T-helper 2 cell treated with Interferon-gamma antibody and Interleukin-4, amounts not matched to agents 5 μg/mL and 100 μg/mL, for 36 hours (primary cell): ENCODE data around the gene APOC3.
"Not testable (repeated sequence)": the region's sequence is repeated elsewhere in the genome, so short reads cannot be mapped to it uniquely, and the experiment has no call there.

Source experiments
- DNase-seq: peaks from one replicate; pipeline ENCODE4 v3.0.0; 2021; ENCODE audit warnings: low spot score
- H3K27ac Mint-ChIP-seq: one replicate; pipeline ENCODE4 v1.8.0; 2021; ENCODE audit warnings: mild to moderate bottlenecking, mixed read lengths
- H3K27me3 Mint-ChIP-seq: one replicate; pipeline ENCODE4 v1.8.0; 2021; ENCODE audit warnings: low read depth, mixed read lengths
- H3K36me3 Mint-ChIP-seq: one replicate; pipeline ENCODE4 v1.8.0; 2021; ENCODE audit warnings: low read depth, mixed read lengths
- H3K4me1 Mint-ChIP-seq: one replicate; pipeline ENCODE4 v1.8.0; 2021; ENCODE audit warnings: low read depth, mixed read lengths
- H3K4me3 Mint-ChIP-seq: one replicate; pipeline ENCODE4 v1.8.0; 2022; ENCODE audit warnings: mild to moderate bottlenecking, moderate library complexity, mixed read lengths
- H3K9me3 Mint-ChIP-seq: one replicate; pipeline ENCODE4 v1.8.0; 2021; ENCODE audit warnings: mixed read lengths

APOC3 gene

GRCh38 chr11:116831790-116832349 lies 2.2 kb downstream of the APOC3 start:
- H3K4me3 Mint-ChIP-seq: no peak overlapping the region
- no peak overlapping the region for H3K27ac Mint-ChIP-seq
- no peak for DNase-seq
- H3K36me3 Mint-ChIP-seq: no peaks in the 10 kb centered on the region
- peaks cover 3% of the 10 kb centered on the region for H3K27me3 Mint-ChIP-seq
- peaks cover 8% of the 10 kb centered on the region for H3K4me1 Mint-ChIP-seq
- H3K9me3 Mint-ChIP-seq: no peaks in the 10 kb centered on the region

GRCh38 chr11:116832350-116833290 lies 2.9 kb downstream of the APOC3 start:
- no peak overlapping the region for H3K27ac Mint-ChIP-seq
- H3K9me3 Mint-ChIP-seq: no peaks in the 10 kb centered on the region
- H3K36me3 Mint-ChIP-seq: no peaks in the 10 kb centered on the region
- peaks cover 8% of the 10 kb centered on the region for H3K4me1 Mint-ChIP-seq
- no peak for DNase-seq
- peaks cover 3% of the 10 kb centered on the region for H3K27me3 Mint-ChIP-seq
- no peak overlapping the region for H3K4me3 Mint-ChIP-seq

- Mint-ChIP-seq H3K4me1 (peaks cover 11% of the 10 kb centered on the region), H3K27me3 (peaks cover 3% of the 10 kb centered on the region), H3K27ac (no peak overlapping the region), H3K9me3 (no peaks in the 10 kb centered on the region), H3K4me3 (no peak overlapping the region), H3K36me3 (no peaks in the 10 kb centered on the region)
- DNase-seq: no peak
Observed at GRCh38 chr11:116833491-116833815, 3.7 kb downstream of the APOC3 start.

GRCh38 chr11:116833816-116834534 lies 4.3 kb downstream of the APOC3 start:
- H3K36me3 Mint-ChIP-seq: no peaks in the 10 kb centered on the region
- no peak overlapping the region for H3K4me3 Mint-ChIP-seq
- peaks cover 12% of the 10 kb centered on the region for H3K4me1 Mint-ChIP-seq
- no peak overlapping the region for H3K27ac Mint-ChIP-seq
- no peak for DNase-seq
- H3K9me3 Mint-ChIP-seq: no peaks in the 10 kb centered on the region
- peaks cover 3% of the 10 kb centered on the region for H3K27me3 Mint-ChIP-seq

GRCh38 chr11:116834535-116835041 lies 4.9 kb downstream of the APOC3 start:
- not testable (repeated sequence) for DNase-seq, H3K9me3 Mint-ChIP-seq, H3K27me3 Mint-ChIP-seq, H3K36me3 Mint-ChIP-seq
- Mint-ChIP-seq H3K4me1 (peaks cover 13% of the 10 kb centered on the region), H3K4me3 (peak overlapping the region; percentile 48), H3K27ac (peak overlapping the region; percentile 55)

GRCh38 chr11:116835042-116835772 lies 5.5 kb downstream of the APOC3 start:
- peaks cover 3% of the 10 kb centered on the region for H3K27me3 Mint-ChIP-seq
- H3K27ac Mint-ChIP-seq: peak overlapping the region; percentile 55
- no peaks in the 10 kb centered on the region for H3K9me3 Mint-ChIP-seq
- H3K4me1 Mint-ChIP-seq: peaks cover 14% of the 10 kb centered on the region
- H3K36me3 Mint-ChIP-seq: no peaks in the 10 kb centered on the region
- no peak for DNase-seq
- H3K4me3 Mint-ChIP-seq: peak overlapping the region; percentile 71

GRCh38 chr11:116835791-116836631 lies 6.3 kb downstream of the APOC3 start:
- Mint-ChIP-seq H3K27me3 (peaks cover 3% of the 10 kb centered on the region), H3K36me3 (no peaks in the 10 kb centered on the region), H3K4me3 (peak overlapping the region; percentile 71), H3K27ac (peak overlapping the region; percentile 31), H3K4me1 (peaks cover 14% of the 10 kb centered on the region), H3K9me3 (no peaks in the 10 kb centered on the region)
- DNase-seq: peak; percentile 75

GRCh38 chr11:116836632-116836991 lies 6.9 kb downstream of the APOC3 start:
- no peak overlapping the region for H3K4me3 Mint-ChIP-seq
- no peaks in the 10 kb centered on the region for H3K36me3 Mint-ChIP-seq
- DNase-seq: no peak
- no peak overlapping the region for H3K27ac Mint-ChIP-seq
- no peaks in the 10 kb centered on the region for H3K9me3 Mint-ChIP-seq
- peaks cover 3% of the 10 kb centered on the region for H3K27me3 Mint-ChIP-seq
- H3K4me1 Mint-ChIP-seq: peaks cover 14% of the 10 kb centered on the region

- Mint-ChIP-seq H3K4me3 (no peak within 1 kb of the TSS), H3K4me1 (peaks cover 14% of the 10 kb centered on the region), H3K27ac (no peak within 1 kb of the TSS), H3K27me3 (peaks cover 3% of the 10 kb centered on the region), H3K9me3 (no peaks in the 10 kb centered on the region), H3K36me3 (no peaks in the 10 kb centered on the region)
- no peak for DNase-seq
Observed at GRCh38 chr11:116837231-116838091, 7.8 kb downstream of the APOC3 start, which contains the start of gene APOA1. APOA1 (minus strand) TSS chr11:116837622; CDS start chr11:116837387, 235 bp downstream.

GRCh38 chr11:116838321-116839084 lies 8.8 kb downstream of the APOC3 start:
- H3K4me3 Mint-ChIP-seq: no peak overlapping the region

GRCh38 chr11:116840224-116840745 lies 10.6 kb downstream of the APOC3 start:
- no peak overlapping the region for H3K27ac Mint-ChIP-seq
- peaks cover 10% of the 10 kb centered on the region for H3K4me1 Mint-ChIP-seq
- H3K27me3 Mint-ChIP-seq: no peaks in the 10 kb centered on the region
- H3K4me3 Mint-ChIP-seq: no peak overlapping the region
- DNase-seq: no peak
- H3K9me3 Mint-ChIP-seq: no peaks in the 10 kb centered on the region
- H3K36me3 Mint-ChIP-seq: peaks cover 3% of the 10 kb centered on the region

More at GRCh38 chr11:116838321-116839084, 8.8 kb downstream of the APOC3 start:
- no peaks in the 10 kb centered on the region for H3K9me3 Mint-ChIP-seq
- DNase-seq: no peak
- H3K36me3 Mint-ChIP-seq: no peaks in the 10 kb centered on the region
- H3K27ac Mint-ChIP-seq: no peak overlapping the region
- H3K4me1 Mint-ChIP-seq: peaks cover 14% of the 10 kb centered on the region
- peaks cover 3% of the 10 kb centered on the region for H3K27me3 Mint-ChIP-seq
